HG03442 (cell line): ENCODE results near the gene RBP3.

ENCODE experiments used
- ATAC-seq: cut with Tn5 transposase; IDR thresholded peaks from one replicate; pipeline ENCODE4 v1.9.1; 2021; ENCODE audit warnings: mild to moderate bottlenecking, moderate library complexity; ENCODE audit not compliant: unreplicated experiment

The RBP3 gene

DNA sequence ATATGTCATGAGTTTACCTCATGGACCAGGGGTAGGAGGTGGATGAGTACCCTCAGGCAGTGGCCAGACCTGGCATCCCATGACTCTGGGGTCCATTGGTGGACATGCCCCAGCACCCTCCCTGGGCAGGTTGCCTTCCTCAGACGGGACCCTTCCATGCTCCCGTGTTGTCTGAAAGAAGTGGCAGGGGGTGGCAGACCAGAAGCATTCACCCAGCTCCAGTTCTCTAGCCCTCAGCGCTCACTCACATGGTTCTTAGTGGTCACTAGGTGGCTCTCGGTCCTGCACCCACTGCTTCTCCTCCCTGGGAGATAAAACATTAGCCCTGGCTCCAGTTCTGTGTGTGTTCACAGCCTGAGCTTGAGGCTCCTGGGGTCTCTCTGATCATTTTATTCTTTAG is 6.0 kb downstream of the RBP3 start:
- no peak for ATAC-seq

- no peak for ATAC-seq
Measured at GRCh38 chr10:47354900-47355299, 6.7 kb downstream of the RBP3 start.

GRCh38 chr10:47356708-47357107 is 8.5 kb downstream of the RBP3 start:
- ATAC-seq: no peak

GRCh38 chr10:47357131-47357582 is 9.0 kb downstream of the RBP3 start:
- no peak for ATAC-seq

GRCh38 chr10:47357911-47358310 is 9.7 kb downstream of the RBP3 start:
- ATAC-seq: no peak

- ATAC-seq: no peak
Measured at GRCh38 chr10:47358457-47358856, 10.3 kb downstream of the RBP3 start.

DNA sequence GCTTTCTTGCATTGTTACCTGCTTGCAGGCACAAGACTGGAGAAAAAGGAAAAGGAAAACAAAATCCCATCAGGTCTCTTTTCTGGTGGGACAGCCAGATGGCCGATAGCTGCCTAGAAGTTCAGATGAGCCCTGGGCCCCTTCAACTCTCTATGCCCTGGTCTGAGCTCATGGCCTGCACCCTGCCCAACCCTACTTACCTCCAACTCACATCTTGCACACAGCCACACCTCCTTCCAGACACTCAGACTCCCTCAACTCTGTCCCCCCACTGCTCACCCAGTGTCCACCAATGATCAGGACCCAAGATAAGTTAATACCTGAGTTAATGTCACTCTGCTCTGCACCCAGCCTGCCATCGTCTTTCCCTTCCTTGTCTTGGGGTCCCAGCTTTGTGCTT is 10.9 kb downstream of the RBP3 start:
- ATAC-seq: no peak

DNA sequence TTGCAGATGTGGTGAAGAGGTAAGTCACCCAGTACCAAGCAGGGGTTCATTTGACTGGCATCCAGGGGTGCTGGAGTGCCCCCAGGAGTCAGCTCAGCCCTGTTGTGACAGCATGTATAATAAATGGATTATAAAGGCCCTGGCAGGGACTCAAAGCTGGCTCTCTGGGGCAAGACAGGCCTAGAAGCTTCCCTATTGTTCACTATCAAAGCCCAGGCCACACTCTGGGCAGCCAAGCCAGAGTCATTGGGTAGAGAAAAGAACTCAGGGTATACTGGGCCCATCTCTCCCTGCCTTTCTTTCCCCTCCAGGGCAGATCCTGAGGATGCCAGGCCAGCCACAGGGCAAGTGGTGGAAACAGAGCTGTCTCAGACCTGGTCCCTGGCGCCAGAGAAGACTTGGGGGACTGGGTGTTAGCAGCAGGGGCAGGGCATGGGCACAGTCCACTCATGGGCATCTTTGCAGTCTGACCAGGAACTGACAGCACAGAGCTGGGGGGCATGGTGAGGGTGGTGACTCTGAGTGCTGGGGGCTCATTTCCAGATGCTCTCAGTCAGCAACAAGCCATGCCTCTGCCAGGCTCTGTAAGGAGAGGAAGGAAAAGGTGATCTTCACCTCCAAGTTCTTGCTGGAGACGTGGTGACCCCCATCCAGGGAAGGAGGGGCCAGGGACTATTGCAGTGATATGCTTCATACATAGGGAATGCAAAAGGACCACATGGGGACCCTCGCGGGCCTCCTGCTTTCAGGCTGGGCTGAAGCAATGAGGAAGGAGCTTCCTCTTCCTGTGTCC is 11.7 kb downstream of the RBP3 start:
- no peak for ATAC-seq

- no peak for ATAC-seq
Measured at GRCh38 chr10:47360419-47361040, 12.4 kb downstream of the RBP3 start.

GRCh38 chr10:47361293-47361692 is 13.1 kb downstream of the RBP3 start:
- ATAC-seq: no peak

GRCh38 chr10:47362199-47362598 is 14.0 kb downstream of the RBP3 start:
- no peak for ATAC-seq

DNA sequence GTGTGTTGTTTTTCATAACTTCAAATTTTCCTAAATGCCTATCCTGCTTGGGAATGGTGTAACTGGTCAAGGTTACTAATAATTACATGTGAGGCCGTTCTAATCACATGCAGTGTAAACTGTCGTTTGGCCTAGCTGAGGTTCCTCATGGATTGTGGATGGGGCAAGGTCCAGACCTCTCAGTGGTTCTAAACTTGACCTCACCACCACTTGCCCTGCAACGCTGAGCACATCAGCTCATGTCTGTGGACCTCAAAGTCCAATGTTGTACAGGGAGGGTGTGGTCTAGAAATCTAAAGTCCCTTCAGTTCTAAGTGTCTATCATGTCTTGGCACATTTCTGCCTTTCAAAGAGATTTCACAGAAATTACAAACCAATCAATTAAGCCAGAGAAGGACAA is 15.6 kb downstream of the RBP3 start:
- ATAC-seq: no peak

GRCh38 chr10:47364366-47364765 is 16.2 kb downstream of the RBP3 start:
- no peak for ATAC-seq

GRCh38 chr10:47364911-47365310 is 16.7 kb downstream of the RBP3 start:
- no peak for ATAC-seq

- no peak for ATAC-seq
Measured at GRCh38 chr10:47365431-47366180, 17.4 kb downstream of the RBP3 start.

- no peak for ATAC-seq
Measured at GRCh38 chr10:47366181-47366631, 18.0 kb downstream of the RBP3 start.

DNA sequence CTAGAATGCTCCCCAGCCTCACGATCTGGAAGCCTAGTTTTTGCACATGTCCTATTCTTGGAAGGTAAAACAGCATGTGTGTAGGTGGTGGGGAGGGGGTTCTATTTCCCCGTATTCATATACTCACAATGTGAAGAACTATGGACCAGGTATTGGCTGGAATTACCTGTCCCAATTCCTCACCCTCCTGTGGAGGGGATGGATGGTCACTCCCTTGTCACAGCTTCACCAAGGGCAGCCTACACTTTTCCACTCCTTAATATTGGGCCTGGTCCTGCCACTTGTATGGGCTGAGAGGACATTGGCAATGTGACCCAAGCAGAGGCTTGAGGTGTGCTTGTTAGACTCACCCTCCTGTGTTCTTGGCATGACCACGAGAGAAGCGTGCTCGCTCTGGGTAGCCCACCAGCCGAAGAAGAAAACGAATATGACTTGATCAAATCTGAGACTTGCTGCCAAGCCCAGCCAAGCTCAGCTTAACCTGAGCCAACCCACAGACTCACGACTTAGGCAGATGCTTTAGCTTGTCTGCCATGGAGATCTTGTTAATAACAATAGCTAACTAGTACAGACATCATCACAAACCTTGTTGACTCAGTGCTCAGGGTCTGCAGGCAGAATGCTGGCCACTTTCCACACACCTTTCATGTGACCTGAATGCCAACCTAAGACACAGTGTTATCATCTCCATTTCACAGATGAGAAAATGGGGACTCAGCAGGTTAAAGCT is 18.7 kb downstream of the RBP3 start:
- ATAC-seq: no peak

DNA sequence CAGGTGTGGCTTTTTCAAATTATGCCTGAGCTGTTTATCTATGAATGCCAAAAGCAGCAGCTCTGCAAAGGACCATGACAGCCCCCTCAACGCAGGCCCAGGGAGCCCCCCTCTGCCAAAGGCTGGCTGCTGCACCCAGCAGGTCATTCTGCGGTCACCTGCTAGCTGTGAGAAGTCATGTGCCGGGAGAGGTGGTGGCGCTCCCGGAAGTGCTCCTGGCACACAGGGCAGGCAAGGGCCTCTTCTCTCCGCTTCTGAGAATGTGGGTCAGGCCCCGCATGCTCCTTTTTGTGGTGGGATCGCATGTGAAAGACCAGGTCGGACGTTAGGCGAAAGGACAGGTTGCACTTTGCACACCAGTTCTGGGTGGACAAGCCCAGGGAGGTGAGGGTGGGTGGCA is 19.5 kb downstream of the RBP3 start:
- no peak for ATAC-seq

DNA sequence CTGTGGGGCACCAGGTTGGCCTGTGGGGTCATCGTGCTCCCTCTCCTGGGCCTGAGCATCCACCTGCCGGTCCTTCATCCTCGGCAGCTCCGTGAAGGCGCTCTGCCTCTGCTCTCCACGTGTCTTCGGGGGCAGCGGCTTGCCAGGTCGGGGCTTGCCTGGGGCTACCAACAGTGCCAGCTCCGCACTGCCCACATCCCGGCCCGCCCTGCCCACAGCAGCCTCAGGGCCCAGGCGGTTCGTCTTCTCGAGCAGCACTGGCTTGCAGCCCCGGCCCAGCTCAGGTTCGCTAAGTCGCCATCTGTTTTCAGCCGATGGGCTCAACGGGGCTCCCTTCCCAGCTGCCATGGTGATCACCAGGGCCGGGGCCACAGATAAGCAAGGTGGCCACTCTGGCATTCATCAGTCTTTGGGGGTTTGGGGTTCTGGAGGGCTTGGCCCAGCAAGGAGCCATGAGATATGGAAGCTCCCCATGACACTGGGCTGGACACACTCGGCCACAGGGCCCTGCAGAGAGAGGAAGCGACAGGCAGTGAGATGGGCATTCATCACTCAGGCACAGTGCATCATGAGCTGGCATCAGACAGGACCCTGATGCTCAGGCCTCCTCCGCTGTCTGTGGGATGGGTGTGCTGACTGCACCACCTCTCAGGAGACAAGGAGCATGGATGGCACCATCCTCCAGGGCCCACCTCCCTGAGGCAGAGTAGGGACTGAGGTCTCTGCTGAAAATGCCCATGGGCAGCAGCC is 20.4 kb downstream of the RBP3 start:
- no peak for ATAC-seq

DNA sequence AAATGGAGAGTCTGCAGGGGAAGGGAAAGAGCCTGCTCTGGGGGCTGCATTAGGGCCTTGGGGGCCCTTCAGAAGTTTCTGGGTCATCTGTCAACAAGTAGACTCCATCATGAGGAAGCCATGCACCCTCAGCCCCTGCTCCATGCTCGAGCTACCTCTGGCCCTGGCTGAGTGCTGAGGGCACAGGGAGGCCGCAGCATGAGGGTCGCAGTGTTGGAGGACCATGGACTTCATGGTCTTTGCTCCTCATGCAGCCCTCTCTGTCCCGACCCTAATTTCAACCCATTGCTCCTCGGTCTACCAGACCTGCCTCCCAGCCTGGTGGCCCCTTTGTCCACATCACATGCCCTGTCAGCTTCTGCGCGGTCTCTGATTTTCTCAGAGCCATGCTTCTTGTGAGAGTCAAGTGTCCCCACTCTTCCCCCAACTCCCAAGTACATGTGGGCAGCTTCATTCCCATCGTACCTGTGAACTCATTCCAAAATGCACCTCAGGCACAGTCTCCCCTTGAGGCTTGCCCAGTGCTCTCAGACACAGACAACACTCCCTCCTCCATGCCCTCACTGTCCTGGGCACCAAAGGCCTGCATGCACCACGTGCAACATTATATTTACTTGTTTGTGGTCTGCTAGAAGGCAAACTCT is 21.2 kb downstream of the RBP3 start:
- no peak for ATAC-seq
